ENCODE data around the gene SPTBN2. TPM values are rescaled to one million over a fixed set of nuclear protein-coding genes. Genes with fewer than 3 reads are reported as not detected.

Gene SPTBN2
- total RNA-seq, 4 donors from 2014 or later: 1.6 to 14.4 (median 8.6) TPM

GRCh38 chr11:66683877-66684276 lies 45.1 kb downstream of the SPTBN2 start:
- TF ChIP-seq, protein P1, sequence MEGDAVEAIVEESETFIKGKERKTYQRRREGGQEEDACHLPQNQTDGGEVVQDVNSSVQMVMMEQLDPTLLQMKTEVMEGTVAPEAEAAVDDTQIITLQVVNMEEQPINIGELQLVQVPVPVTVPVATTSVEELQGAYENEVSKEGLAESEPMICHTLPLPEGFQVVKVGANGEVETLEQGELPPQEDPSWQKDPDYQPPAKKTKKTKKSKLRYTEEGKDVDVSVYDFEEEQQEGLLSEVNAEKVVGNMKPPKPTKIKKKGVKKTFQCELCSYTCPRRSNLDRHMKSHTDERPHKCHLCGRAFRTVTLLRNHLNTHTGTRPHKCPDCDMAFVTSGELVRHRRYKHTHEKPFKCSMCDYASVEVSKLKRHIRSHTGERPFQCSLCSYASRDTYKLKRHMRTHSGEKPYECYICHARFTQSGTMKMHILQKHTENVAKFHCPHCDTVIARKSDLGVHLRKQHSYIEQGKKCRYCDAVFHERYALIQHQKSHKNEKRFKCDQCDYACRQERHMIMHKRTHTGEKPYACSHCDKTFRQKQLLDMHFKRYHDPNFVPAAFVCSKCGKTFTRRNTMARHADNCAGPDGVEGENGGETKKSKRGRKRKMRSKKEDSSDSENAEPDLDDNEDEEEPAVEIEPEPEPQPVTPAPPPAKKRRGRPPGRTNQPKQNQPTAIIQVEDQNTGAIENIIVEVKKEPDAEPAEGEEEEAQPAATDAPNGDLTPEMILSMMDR (IDR thresholded peaks at IDR 0.05): no peak
- DNase-seq (ENCODE audit: low spot score): no peak
- no peak for ATAC-seq (ENCODE audit: low FRiP score)

- DNase-seq (ENCODE audit: low spot score) (no peak), ATAC-seq (ENCODE audit: low FRiP score) (no peak)
- TF ChIP-seq, protein P1 (IDR thresholded peaks at IDR 0.05): no peak
These were observed 47.9 kb downstream of the SPTBN2 start for GRCh38 chr11:66680966-66681645.

DNA sequence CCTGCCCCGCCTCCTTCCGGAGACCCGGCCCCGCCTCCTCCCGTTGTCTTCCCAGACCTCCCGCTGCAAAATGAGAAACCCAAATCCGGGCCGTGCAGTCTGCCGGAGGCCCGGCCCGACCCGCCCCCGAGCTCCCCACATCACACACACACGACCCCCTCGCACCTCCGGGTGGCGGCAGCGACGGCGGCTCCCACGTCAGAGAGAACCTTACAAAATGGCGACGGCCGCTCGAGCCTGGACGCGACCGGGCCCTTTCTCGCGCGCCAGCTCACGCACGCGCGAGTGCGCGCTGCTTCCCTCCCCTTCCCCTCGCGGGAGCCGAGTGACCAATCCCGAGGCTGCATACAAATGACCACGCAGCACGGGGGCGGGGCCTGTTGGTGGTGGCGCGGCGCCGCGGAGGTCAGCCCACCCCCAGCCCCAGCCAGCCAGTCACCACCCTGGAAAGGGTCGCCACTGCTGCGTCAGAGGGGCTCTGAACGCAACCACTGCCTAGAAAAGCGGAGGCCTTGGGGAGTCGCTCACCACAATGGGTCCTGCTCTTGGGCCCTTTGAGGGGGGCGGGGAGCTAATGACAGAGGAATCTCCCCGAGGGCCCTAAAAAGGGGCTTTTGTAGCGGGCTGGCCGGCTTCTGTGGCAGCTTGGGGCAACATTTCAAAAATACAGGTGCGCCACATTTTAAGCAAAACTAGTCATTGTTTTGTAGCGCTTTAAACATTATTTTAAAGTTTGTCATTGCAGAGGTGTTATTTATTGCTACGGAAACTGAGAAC lies 51.2 kb downstream of the SPTBN2 start, which contains the start of gene RBM4B:
RBM4B (minus strand) TSS at position 289 of the 777 bp plus-strand sequence. CDS start 808 bp downstream, outside the sequence.
- ATAC-seq (ENCODE audit: low FRiP score) (peak; percentile 97), DNase-seq (ENCODE audit: low spot score) (peak; percentile 96)
- TF ChIP-seq, protein P1 (IDR thresholded peaks at IDR 0.05): no peak

GRCh38 chr11:66676931-66677598 lies 52.0 kb downstream of the SPTBN2 start:
- DNase-seq (ENCODE audit: low spot score): no peak
- TF ChIP-seq, protein P1 (IDR thresholded peaks at IDR 0.05): no peak
- ATAC-seq (ENCODE audit: low FRiP score): no peak

DNA sequence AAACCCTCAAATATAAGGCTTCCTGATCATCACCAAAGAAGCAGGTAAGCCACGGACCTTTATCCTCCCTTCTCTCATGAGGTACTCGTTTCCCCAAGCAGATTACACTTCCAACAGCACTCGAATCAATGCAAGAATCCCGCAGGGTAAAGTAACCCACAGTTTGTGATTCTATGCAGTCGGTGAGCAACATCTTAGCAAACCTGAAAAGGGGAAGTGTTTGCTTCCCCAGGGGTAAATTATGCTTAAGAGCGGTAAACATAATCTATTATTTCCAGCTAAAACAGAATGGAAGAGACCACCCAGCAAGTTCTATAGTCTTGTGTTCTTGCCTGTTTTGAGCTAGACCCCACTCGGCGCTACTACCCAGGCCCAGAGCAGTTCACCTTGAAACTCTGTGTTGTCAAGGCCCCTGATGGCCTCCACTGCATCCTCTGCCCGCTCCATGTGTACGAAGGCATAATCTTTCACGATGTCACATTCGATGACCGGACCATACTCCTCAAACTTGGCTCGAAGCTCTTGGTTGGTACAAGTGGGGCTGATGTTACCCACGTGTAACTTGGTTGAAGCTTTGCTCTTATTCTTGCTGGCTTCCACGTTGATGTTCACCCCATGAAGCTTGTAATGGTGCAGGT lies 52.6 kb downstream of the SPTBN2 start:
- TF ChIP-seq, protein P1 (IDR thresholded peaks at IDR 0.05): no peak
- DNase-seq (ENCODE audit: low spot score) (no peak), ATAC-seq (ENCODE audit: low FRiP score) (no peak)

DNA sequence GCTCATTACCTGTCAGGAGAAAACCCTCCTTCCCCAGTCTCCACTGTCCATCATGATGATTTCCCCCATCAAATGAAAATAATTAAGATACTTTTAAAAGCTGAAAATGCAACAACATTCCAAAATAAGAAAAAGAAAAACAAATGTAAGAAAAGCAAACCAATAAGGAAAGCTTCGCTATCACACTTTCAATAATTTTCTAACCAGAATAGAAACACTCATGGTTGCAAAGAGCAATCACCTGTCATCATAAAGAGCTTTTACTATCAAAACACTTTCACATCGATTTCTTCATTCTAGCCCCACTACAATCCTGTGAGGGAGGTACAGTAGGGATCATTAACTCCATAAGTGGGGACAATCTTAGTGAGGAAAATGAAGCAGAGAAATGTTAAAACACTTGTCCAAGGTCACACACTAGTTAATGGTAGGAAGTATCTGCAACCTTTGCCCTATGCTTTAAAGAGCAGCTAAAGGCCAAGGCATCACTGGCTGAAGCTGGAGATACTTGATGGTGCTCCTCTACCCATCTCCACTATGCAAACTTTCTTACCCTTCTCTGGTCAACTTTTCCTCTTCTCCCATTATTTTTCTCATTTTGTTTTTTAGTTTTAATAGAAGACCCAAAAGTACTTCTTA lies 53.9 kb downstream of the SPTBN2 start:
- TF ChIP-seq, protein P1 (IDR thresholded peaks at IDR 0.05): no peak
- ATAC-seq (ENCODE audit: low FRiP score) (no peak), DNase-seq (ENCODE audit: low spot score) (no peak)

Data from omental fat pad (tissue), 4 donors.